NCI-H128 (cell line): Measurements from ENCODE around the gene TNNC2.
A peak's percentile ranks its signal among the peaks of the same experiment; 100 is the strongest.
"Not testable (repeated sequence)": the region's sequence is repeated elsewhere in the genome, so short reads cannot be mapped to it uniquely, and the experiment has no call there.

Source experiments
- DNase-seq: peaks from one replicate; lab custom pipeline; 2025; ENCODE audit not compliant: unreplicated experiment; lab: John Stamatoyannopoulos, UW

TNNC2 gene

GRCh38 chr20:45848969-45849582 is 22.0 kb upstream of the TNNC2 start:
- no peak for DNase-seq

GRCh38 chr20:45848421-45848820 is 21.3 kb upstream of the TNNC2 start:
- DNase-seq = no peak

DNA sequence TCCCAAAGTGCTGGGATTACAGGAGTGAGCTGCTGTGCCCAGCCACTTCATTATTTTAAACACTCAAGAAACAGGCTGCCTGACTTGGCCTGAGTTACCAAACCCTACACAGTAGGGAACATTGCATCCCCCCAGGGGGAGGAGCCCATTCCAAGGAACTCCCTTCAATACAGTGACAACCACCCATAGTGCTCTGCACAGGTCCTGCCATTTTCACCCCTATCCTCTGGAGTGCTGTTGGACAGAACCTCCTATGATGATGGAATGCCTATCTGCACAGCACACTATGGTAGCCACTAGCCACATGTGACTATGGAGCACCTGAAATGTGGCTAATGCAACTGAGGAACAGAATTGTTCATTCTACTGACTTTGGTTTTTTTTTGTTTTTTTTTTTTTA is 18.3 kb upstream of the TNNC2 start:
- no peak for DNase-seq

- no peak for DNase-seq
These were observed 16.4 kb upstream of the TNNC2 start for GRCh38 chr20:45843506-45843905.

DNA sequence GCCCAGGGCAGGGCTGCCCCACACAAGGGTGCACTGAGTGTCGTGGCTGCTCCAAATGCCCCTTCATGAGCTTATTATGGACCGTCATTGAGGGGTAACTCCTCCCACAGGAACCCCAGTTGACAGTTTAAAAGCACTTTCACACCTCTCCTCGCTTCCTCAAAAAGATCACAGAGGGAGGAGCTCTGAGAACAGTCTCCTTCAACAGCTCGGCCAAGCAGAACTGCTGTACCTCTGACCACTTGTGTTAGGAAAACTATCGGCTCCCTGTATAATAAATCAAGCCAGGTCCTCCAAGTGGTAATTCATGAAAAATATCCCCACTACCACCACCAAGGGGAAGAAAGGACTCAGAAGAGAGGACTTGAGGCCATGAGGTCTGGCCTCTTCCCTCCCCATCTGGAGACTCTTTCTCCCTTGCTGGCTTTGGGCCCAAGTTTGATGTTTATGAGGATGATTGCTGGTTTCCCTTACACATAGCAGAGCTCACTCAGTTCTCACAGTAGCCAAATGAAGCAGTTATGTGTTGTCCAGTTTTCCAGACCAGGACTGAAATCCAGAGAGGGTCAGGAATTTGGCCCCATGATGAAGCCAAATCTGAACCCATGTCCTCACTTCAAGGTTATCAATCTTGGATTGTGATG is 15.2 kb upstream of the TNNC2 start:
- DNase-seq = no peak

DNA sequence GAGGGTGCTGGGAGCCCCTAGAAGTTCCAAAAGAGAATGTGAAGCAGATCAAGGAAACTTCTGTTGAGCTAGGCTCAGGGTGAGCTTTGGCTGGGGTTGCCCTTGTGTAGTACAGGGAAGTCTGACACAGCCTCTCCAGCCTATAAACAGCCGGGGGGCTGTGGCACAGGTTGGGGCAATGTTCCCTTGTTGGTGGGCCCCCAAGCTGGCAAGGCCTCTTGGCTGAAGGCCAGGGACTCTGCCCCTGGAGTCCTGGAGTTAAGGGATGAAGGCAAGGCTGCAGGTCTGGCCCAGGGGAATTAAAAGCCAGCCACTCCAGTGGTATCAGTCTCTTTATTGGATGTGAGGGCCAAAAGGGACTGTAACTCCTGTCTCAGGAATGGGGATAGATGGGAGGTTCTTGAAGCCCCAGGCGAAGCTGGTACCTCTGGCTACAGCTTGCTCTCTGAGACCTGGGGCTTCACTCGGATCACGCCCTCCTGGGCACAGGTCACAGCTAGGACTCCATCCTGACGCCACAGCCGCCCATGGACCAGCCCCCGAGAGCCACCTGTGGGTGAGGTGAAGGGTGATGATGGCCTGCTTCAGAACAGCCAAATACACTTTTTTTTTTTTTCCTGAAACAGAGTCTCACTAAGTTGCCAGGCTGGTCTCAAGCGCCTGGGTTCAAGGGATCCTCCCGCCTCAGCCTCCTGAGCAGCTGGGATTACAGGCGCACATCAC is 14.5 kb upstream of the TNNC2 start:
- DNase-seq = no peak

GRCh38 chr20:45840700-45841198 is 13.6 kb upstream of the TNNC2 start:
- no peak for DNase-seq

DNA sequence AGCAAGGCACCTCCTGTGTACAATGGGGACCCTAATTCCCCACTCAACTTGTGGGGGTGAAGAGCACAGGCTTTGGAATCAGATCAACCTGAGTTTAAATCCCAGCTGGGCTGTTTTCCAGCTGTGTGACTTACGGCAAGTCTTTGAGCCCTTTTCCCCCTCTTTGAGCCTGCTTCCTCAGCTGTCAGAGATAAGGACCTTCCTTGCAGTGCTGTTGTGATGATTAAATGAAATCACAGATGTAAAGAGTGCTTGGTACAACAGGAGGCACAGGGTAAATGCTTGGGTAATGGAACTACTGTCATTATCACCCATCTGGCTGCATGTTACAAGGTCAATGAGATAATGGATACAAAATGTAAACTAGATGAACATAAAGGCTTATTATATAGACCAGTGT is 9.7 kb upstream of the TNNC2 start:
- no peak for DNase-seq

DNA sequence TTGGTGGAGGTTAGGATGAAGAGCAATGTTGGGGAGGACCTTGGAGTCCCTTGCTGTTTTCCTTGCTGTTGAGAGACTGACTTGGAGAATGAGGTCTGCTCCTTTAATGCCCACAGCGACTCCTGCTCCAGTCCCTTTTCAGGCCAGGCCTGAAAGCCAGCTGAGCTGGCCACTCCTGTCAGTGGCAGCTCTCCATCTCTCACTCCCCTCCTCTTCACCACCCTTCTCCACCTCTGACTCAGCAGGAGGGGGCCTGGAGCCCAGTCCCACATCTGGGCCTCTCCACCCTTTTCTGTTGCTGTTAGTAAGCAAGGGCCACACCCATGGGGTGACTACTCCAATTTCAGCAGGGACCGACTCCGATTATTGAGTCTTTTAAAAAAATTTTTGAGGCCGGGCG is 8.7 kb upstream of the TNNC2 start:
- DNase-seq = no peak

DNA sequence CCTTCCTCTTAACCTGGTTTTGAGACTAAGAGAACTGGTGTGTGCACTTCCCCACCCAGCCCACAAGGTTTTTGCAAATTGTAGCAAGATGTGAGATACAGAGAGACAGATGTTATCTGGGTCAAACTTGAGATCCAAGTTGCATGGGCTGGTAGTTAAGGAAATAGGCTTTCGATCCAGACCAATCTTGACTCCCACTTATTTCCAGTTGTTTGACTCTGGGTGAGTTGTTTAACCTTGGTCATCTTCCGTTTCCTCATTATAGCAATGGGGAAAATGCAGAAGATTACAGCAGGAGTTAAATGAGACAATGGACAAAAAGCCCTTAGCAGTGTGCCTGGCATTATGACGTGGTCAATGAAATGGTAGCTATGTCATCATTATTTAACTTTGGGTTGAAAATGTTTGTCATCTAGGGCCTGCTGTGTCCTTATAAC is 8.2 kb upstream of the TNNC2 start:
- no peak for DNase-seq

DNA sequence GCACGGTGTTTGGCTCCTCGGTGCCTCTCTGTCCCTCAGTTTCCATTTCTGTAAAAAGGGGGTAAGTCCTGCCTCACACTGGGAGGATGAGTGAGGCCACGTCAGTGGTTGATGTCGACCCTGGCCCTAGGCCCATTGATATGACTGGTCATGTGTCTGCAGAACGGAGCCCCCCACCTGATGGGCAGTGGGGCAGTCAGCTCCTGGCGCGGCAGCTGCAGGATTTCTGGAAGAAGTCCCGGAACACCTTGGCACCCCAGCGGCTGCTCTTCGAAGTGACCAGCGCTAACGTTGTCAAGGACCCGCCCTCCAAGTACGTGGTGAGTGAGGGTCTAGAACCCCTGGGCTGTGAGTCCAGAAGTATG is 7.7 kb upstream of the TNNC2 start:
- DNase-seq = no peak

- peak; percentile 47 for DNase-seq
These were observed 7.0 kb upstream of the TNNC2 start for GRCh38 chr20:45833883-45834796.

- peak; percentile 47 for DNase-seq
These were observed 6.1 kb upstream of the TNNC2 start, which contains the start of gene SNX21 for GRCh38 chr20:45833030-45833882. Gene SNX21, plus strand, starts transcription at chr20:45833799. Its CDS starts 121 bp downstream, at chr20:45833920.

GRCh38 chr20:45832619-45833018 is 5.5 kb upstream of the TNNC2 start:
- no peak for DNase-seq

GRCh38 chr20:45829673-45830106 is 2.6 kb upstream of the TNNC2 start:
- not testable (repeated sequence) for DNase-seq

- no peak for DNase-seq
These were observed 1.5 kb upstream of the TNNC2 start for GRCh38 chr20:45828589-45828988.

GRCh38 chr20:45827712-45828111 is 600 bp upstream of the TNNC2 start:
- no peak for DNase-seq

DNA sequence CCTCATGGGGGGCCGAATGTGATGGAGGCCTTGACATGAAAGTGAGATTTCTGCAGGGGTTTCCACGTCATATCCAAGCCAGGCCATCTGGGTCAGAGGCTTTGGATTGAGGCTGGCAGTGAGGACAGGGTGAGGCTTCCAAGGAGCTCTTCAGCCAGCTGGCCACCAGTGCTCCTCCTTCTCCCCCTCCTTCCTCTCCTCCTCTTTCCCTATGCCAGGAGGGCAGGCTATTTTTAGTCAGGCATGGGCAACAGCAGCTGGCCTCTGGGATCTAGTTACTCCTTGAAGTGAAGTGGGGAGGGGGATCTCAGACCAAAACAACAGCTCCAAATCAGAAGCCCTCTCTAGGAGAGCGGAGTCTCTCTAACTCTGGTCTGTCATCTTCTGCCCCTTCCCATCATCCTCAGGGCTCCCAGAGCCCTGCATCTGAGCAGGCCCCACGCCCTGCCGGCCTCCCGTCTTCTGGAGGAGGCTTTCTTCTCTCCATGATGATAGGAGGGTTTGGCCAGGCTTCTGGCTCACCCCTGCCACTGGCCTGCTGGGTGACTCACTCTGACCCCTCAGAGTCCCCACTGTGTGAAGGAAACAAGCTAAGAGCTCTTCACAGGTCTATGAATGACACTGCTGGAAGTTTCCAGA is 612 bp downstream of the TNNC2 start:
- DNase-seq = no peak

GRCh38 chr20:45823949-45824835 is 2.9 kb downstream of the TNNC2 start:
- DNase-seq = no peak
